Stimulated activated CD8-positive, alpha-beta memory T cell treated with anti-CD3 and anti-CD28 coated beads, Interleukin-4, amount 100 ng/mL, for 1 hour (primary cell): ENCODE data around the gene MCF2L.

Source experiments
- DNase-seq, 2 donors: peaks; one replicate each; pipeline ENCODE4 v3.0.0-alpha.2; 2020; ENCODE audit warnings: low read depth in 2 of 2, low spot score in 1 of 2

MCF2L gene

DNA sequence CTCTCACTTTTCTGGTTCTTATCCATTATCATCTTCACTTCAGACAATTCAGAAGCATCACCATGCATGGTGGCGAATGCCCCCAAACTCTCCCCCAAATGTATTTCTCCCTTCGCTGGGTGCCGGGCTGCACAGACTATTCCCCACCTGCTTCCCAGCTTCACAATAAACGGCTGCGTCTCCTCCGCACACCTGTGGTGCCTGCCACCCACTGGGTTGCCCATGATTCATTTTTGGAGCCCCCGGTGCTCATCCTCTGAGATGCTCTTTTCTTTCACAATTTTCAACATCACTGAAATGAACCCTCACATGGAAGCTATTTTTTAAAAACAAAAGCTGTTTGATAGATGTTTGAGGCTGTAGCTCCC, 150.8 kb downstream of the MCF2L start:
- no peak for DNase-seq

DNA sequence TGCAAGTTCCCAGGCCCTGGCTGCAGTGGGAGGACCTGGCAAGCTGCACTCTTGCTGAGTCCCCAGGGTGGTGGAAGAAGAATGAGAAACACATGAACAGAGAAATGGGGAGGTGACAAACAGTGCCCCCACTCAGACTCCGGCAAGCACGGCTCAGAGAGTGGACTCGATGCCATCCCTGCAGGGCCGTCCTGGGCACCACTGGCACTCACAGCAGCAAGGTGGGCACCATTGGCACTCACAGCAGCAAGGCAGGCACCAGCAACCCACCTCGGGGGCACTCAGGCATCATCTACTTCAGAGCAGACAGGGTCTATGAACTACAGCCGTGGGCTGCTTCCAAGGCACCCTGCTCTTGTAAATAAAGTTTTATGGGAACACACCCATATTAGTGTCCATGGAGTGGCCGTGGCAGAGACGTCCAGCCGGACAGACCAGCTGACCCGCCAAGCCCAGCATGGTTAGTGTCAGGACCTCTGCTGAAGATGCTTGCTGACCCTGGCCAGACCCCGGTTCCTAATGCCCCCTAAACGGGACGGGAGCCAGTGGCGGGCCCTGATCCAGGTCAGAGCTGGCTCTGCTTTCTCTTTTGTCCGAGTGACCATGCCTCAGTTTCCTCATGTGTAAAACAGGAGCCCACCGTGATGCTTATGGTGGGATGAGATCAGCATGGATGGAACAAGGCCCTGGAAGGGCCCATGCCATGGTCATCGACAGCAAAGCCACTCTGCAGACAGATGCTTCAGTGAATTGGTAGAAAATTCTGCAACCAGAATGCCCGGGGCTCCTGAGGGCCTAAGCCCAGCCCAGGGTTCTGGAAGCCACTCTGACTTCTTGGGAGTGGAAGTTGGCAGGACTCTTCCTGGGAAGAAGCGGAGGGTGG, 151.5 kb downstream of the MCF2L start:
- no peak for DNase-seq

DNA sequence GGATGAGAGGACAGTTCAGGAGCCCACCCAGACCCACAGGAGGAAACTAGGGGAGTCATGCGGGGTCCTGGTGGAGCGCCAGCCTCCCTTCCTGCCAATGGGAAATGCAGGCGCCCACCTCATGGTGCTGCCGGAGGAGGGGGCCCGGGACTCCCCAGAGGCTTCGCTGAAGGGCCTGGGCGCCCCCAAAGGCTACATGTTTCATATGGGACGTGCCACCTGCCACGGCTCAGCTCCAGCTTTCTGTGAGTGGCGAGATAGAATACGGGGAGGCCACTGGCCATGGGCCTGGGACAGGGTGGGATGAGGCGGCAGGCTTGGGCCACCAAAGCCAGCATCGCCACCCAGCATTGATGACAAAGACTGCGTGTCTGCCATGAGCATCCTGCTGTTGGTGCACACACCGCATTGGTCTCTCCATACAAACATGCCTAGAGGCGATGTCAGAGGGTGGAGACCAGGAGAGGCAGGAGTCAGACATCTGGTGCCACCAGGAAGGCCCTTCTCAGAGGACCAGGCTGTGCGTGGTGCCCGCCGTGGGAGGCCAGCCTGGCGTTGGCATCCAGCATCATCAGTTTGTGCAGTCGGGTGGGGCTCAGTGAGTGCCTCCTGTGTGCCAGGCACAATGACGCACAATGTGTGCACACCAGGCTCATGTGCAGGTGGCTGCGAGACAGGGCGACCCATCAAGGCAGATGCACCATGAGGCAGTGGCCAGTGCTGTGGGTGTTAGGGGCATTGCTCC, 152.3 kb downstream of the MCF2L start:
- DNase-seq = no peak

DNA sequence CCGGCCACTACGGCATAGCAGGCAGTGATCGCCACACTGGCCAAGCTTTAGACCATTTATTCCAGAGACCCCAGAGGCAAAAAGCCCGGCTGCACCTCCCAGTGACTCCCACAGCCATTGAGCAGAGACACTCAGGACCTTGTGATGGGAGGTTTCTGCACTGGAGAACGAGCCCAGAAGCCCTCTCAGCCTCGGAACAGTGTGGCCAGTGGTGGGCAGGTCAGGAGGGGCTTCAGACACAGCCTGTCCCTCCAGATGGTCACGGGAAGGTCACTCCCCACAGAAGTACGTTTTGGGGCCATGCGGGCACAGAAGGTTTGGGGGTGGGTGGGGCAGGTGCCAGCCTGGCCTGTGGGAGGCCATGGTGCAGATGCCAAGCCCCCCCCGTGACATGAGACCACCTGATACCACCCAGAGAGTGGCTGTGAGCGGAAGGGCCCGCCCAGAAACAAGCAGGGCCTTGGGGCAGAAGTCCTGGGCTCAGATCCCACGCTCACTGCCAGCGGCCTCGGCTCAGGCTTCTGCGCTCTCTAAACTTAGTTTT, 153.0 kb downstream of the MCF2L start:
- DNase-seq = no peak

DNA sequence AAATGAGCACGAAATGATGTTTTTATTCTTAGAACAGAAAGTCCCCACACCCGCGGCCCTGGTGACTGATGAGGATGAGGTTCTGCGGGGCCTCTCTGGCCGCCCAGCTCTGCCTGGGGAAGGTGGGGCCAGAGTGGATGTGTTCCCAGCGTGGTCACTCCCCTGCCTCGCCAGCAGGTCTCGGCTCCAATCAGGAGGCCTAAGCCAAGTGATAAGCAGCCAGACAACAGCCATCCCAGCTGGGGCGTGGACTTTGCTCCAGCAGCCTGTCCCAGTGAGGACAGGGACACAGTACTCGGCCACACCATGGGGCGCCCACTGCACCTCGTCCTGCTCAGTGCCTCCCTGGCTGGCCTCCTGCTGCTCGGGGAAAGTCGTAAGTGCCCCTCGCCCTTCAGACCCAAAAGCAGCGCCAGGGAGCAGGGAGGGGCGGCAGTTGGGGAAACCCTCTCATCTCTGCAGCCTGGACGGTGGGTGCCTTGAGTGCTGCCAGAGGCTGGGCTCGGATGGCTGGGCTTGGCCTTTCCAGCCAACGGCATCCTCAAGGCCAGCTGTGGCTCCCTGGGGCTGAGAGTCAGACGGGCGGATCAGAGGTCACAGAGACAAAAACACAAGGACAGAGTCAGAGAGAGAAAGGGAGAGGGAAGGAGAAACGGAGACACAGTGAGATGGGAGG, 153.7 kb downstream of the MCF2L start, which contains the start of gene F10:
F10 (plus strand) TSS at position 250 of the 676 bp plus-strand sequence; CDS start at position 307, 57 bp downstream.
- DNase-seq = no peak

DNA sequence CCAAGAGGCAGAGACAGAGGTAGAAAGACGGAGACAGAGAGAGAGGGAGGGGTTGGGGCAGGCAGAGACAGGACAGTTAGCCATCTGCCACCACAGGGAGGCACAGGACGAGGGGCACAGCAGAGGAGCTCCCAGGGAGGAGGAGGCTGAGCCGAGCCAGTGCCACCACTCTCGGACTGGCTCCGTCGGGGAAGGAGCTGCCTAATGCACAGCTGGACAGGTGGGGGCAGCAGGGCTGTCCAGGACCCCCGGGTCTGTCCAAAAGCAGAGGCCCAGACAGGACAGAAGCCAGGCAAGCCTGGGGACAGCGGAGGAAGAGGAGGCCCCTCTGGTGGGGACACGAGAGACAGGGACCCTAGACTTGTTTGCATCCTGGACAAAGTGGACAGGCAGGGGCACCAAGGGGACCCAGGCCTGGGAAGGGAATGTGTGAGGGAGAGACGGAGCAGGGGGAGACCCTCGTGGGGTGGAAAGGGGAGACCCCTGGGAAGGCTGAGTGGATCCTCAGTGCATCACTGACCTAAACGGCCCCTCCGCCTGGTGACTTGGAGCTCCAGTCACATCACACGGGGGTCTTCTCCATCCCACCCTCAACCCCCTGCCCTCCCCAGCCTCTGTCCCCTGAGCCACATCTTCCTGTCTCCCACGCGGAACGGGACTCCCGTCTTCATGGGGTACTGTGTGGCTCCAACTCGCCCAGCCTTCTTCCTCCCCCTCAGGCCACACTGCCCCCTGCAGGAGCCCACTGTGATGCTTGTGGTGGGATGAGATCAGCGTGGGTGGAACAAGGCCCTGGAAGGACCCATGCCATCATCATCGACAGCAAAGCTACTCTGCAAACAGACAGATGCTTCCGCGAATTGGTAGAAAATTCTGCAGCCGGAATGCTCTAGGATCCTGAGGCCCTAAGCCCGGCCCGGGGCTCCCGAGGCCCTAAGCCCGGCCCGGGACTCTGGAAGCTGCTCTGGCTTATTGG, 154.5 kb downstream of the MCF2L start:
- DNase-seq = no peak

DNA sequence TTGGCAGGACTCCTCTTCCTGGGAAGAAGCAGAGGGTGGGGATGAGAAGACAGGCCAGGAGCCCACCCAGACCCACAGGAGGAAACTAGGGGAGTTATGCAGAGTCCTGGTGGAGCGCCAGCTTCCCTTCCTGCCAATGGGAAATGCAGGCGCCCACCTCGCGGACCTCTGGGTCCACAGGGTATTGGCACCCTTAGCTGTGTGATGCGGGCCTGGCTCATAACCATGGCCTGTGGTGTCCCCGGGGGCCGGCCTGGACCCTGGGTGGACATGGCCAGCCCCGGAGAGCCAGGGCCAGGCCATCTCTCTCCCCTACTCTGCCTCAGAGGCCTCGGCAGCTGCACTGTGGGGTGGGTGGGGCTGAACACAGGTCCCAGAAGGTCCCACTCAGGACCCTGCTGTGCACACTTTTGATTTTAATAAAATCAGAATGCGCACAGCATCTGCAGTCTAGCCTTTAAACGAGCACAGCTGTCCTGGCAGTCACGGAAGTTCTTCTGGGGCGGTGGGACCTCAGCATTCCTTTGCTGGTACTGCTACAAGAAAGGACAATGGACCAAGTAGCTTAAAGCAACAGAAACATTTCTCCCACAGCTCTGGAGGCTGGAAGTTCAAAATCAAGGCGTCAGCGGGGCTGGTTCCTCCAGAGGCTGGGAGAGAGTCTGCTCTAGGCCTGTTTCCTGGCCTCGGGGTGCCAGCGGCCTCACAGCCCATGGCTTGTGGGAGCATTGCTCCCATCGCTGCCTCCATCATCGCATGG, 155.4 kb downstream of the MCF2L start:
- DNase-seq = no peak

DNA sequence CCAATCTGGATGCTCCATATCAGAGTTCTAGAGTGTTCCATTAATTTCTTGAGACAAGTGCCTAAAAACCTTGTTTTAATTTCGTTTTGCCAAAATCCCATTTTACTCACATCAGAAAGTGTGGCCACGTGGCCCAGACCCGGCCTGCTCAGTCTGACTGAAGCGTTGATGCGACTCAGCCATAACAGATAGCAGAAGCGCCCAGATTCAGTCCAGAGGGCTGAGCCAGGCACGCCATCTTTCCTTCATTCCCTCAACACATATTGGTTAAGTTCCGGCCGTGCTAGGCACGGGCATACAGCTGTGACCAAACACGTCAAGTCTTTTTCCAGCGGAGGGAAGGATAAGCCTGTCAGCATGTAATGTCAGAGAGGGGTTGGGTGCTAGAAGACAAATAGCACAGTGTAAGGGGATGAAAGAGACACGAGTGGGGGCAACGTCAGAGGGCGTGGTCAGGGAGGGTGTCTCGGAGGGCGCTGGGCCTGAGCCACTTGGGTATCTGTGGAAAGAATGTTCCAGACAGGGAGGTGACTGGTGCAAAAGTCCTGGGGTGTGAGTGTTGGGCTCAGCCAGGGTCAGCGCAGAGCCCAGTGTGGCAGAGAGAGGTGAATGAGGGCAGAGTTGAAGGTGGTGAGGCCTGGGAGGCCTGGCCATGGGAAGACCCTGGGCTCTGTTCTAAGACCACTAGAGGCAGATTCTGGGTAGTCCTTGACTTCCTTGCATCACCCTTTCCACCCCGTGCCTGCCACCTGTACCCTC, 156.7 kb downstream of the MCF2L start:
- DNase-seq = no peak

DNA sequence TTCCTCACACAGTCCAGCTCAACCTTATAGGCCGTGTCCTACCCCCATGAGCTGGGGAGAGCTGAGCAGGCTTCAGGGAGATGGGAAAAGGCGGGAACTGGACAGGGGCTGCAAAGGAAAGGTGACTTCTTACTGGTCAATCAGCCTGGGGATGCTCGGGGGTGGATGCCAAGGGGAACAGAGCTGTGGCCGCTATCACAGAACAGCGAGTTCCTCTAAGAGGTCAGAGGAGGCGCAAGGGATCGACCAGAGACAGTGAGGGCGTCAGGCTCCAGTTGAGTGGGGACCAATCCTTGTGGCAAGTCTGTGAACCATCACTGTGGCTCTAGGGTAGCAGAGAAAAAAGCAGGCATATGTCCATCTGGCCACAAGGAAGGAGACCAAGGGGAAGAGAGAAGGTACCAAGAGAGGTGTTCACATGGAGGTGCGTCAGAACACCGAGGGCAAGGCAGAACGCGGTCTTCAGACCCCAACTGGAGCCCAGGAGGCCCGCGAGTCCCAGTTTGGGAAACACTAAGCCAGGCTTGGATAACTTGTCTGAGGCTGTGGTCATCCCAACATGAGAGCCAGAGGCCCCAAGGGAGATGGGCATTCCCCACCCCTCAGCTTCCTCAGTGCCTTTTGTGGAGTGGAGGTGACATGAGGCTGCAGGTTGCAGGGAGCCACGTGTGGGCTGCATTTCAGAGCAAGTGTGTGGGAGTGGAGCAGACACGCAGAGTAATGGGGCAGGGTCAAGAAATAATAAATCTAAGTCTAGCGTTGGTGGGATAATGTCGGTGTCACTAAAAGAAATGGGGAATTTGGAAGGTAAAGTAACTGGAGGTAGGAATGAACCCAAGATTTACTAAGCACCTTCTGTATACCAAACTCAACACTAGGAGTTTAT, 157.5 kb downstream of the MCF2L start:
- no peak for DNase-seq

DNA sequence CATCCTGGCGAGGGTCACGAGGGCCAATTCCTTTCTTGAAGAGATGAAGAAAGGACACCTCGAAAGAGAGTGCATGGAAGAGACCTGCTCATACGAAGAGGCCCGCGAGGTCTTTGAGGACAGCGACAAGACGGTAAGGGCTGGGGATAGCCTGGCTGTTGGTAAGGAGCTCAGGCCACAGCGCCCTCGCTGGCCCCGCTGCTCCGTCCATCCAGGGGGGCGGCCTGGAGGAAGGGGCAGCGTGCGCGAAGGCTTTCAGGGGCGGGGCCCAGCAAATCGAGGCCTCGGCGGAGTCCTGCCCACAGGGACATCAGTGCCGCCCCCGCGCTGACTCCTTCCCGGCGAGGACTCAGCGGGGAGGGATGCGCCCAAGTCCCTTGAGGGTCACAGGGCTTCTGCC, 160.5 kb downstream of the MCF2L start:
- no peak for DNase-seq

DNA sequence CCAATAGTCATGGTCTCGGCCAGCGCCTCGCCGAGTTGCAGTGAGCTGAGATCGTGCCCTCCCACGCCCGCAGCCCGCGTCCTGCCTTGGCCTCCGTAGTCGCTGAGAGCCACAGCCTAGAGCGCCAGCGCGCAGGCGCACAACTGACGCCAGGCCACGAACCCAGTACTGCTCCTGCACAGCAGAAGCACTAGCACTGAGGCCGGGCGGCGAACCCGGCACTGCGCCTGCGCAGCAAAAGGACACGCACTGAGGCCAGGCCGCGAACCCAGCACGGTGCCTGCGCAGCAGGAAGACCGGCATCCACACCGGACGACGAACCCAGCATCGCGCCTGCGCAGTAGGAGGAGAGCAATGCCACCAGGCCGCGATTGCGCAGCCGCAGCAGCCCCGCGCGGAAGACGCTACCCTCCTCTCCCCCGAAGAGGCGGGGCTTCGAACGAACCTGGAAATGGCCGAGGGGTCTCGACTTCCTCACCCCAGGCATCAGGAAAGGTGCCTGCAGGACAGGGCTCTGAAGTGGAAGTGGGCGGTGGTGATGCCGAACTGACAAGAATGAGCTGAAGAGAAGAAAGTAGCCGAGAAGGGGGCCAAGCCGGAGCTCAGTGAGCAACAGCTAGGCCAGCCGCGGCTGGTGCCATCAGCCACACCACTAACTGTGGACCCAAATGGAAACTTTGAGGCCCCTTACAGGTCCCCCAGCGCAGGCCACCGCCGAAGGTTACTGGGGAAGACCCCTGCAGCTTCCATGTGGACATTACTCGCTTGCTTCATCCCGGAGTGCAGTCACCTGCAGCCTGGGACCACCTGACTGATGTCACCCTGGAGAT, 161.1 kb downstream of the MCF2L start:
- no peak for DNase-seq

DNA sequence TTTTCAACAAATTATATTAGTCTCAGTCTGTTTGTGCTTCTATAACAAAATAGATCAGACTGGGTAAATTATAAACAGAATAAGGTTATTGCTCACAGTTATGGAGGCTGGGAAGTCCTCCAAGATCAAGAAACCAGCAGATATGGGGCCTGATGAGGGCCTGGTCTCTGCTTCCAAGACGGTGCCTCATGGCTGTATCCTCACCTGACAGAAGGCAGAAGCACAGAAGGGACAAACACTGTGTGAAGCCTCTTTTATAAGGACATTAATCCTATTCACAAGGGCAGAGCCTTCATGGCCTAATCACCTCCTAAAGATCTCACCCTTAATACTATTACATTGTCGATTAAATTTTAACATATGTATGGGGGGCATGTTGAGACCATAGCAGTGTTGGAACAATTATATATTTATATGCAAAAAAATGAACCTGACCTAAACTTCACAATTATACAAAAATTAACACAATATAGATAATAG, 166.3 kb downstream of the MCF2L start:
- no peak for DNase-seq

DNA sequence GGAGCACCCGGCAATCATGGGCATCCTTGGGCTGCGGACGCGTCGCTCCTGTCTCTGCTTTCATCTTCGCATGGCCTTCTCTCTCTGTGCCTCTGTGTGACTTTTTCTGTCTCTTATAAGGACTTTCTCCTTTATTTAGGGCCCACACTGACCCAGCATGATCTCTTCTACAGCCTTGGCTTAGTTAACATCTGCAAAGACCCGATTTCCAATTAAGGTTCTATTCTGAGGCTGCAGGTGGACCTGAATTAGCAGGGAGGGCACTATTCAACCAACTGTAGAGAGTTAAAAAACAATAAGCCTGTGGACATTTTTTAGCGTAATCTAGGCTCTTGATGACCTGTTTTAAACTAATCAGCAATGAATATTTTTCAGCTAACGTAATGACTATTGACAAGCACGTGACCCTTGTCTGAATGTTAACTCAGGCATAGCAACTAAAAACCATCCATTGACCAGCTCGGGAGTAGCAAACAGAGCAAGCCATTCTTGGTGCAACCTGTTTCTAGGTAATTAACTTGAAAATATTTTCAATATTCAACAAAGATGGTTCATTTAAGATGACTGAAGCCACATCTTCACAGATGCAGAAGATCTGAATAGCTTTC, 168.8 kb downstream of the MCF2L start:
- DNase-seq = no peak

DNA sequence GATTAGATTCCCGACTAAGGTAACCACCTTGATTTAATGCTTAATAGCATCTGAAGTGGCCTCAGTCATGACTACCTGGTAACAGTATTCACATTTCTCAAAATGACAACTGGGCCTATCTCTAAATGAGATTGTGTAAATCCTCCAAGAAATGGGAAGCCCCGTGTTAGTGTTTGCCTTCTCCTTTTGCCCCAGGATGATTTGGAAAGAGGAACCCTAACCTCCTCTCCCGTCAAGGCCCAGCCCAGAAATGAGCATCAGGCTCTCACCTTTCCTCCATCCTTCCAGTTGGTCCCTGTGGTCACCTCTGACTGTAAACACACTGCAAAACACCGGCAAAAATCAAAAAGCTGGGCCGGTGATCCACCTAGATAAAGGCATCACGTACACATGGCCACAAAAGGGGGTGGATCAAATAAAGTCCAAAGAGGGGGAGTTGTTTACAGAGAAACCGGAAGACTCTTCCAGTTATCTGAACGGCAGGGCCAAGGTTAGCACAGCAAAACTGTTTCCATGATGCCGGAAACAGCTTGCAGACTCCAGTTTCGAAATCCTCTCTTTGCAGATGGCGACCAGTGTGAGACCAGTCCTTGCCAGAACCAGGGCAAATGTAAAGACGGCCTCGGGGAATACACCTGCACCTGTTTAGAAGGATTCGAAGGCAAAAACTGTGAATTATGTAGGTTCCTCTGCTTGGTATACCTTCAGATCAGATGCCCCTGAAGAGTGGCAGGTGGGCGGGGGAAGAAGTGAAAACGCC, 170.0 kb downstream of the MCF2L start:
- DNase-seq = no peak

DNA sequence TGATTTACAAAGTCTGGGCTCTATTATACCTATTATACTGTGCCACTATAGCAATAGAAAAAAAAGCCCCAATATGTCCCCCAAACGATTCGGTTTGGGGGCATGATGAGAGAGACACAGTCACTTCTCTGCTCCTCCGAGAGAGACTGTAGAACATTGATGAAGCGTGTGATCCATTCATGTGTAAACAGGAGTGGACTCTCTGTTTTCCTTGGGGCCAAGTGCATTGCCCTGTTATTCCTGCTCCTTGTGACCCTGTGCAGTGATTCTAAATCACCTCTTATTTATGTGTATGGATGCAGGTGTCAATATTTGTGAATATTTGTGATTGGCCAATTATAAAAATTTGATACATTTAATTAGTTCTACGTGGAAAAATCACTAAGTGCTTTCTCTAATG, 170.6 kb downstream of the MCF2L start:
- no peak for DNase-seq
